Mesothelial cell of epicardium (in vitro differentiated cells): ENCODE data around the gene SDK1. TPM values are rescaled to one million over a fixed set of nuclear protein-coding genes. Genes with fewer than 3 reads are reported as not detected.

Experiments used
- DNase-seq, 2 experiments: peaks; one replicate each; pipeline ENCODE4 v3.0.0; 2021; ENCODE audit warnings: low spot score in 2 of 2; ENCODE audit not compliant: unreplicated experiment in 2 of 2
- H3K27ac Mint-ChIP-seq: 2 replicates; pipeline ENCODE4 v1.8.0; 2021; ENCODE audit warnings: mixed read lengths
- H3K27me3 Mint-ChIP-seq: 2 replicates; pipeline ENCODE4 v1.8.0; 2021; ENCODE audit warnings: low read depth, mixed read lengths
- H3K36me3 Mint-ChIP-seq: 2 replicates; pipeline ENCODE4 v1.8.0; 2021; ENCODE audit warnings: mixed read lengths
- H3K4me1 Mint-ChIP-seq: 2 replicates; pipeline ENCODE4 v1.8.0; 2021; ENCODE audit warnings: mixed read lengths
- H3K4me3 Mint-ChIP-seq: 2 replicates; pipeline ENCODE4 v1.8.0; 2021; ENCODE audit warnings: mild to moderate bottlenecking, moderate library complexity, mixed read lengths
- H3K9me3 Mint-ChIP-seq: 2 replicates; pipeline ENCODE4 v1.8.0; 2021; ENCODE audit warnings: mixed read lengths
- CTCF ChIP-seq: fragments of 200-600 bp; sonication (generic); IDR thresholded peaks from one replicate; pipeline ENCODE4 v1.5.0; 2021; ENCODE audit warnings: antibody characterized with exemption; ENCODE audit not compliant: unreplicated experiment
- total RNA-seq: library from RNA; stranded (reverse); gene quantifications from 3 replicates; pipeline ENCODE4 v1.2.1, GENCODE V29; 2021

SDK1 gene
- total RNA-seq, 1 donor from 2014 or later, result 12.8 TPM

GRCh38 chr7:4244041-4244440, 943.0 kb downstream of the SDK1 start:
- DNase-seq, result no peak
- Mint-ChIP-seq H3K9me3 (peaks cover 7% of the 10 kb centered on the region), H3K4me1 (peaks cover 16% of the 10 kb centered on the region), H3K4me3 (no peak overlapping the region), H3K36me3 (peaks cover 16% of the 10 kb centered on the region), H3K27ac (no peak overlapping the region), H3K27me3 (no peaks in the 10 kb centered on the region)
- no peak for TF ChIP-seq CTCF

- no peak overlapping the region for H3K27ac Mint-ChIP-seq
- peaks cover 16% of the 10 kb centered on the region for H3K4me1 Mint-ChIP-seq
- peaks cover 7% of the 10 kb centered on the region for H3K9me3 Mint-ChIP-seq
- peaks cover 16% of the 10 kb centered on the region for H3K36me3 Mint-ChIP-seq
- no peak for TF ChIP-seq CTCF
- H3K27me3 Mint-ChIP-seq, result no peaks in the 10 kb centered on the region
- H3K4me3 Mint-ChIP-seq, result no peak overlapping the region
- no peak for DNase-seq
Observed at GRCh38 chr7:4244635-4245034, 943.6 kb downstream of the SDK1 start.

GRCh38 chr7:4245135-4245865, 944.2 kb downstream of the SDK1 start:
- no peak overlapping the region for H3K4me3 Mint-ChIP-seq

GRCh38 chr7:4245866-4246470, 944.9 kb downstream of the SDK1 start:
- peak overlapping the region; percentile 31 for H3K27ac Mint-ChIP-seq
- no peak for DNase-seq
- H3K4me1 Mint-ChIP-seq, result peaks cover 12% of the 10 kb centered on the region
- H3K27me3 Mint-ChIP-seq, result no peaks in the 10 kb centered on the region
- H3K36me3 Mint-ChIP-seq, result peaks cover 16% of the 10 kb centered on the region
- H3K4me3 Mint-ChIP-seq, result no peak overlapping the region
- TF ChIP-seq CTCF, result no peak
- peaks cover 10% of the 10 kb centered on the region for H3K9me3 Mint-ChIP-seq

More at GRCh38 chr7:4245135-4245865, 944.2 kb downstream of the SDK1 start:
- Mint-ChIP-seq H3K9me3 (peaks cover 7% of the 10 kb centered on the region), H3K36me3 (peaks cover 16% of the 10 kb centered on the region), H3K4me1 (peaks cover 13% of the 10 kb centered on the region), H3K27me3 (no peaks in the 10 kb centered on the region), H3K27ac (peak overlapping the region; percentile 31)
- TF ChIP-seq CTCF, result no peak
- no peak for DNase-seq

GRCh38 chr7:4246536-4246935, 945.5 kb downstream of the SDK1 start:
- no peak for DNase-seq
- H3K9me3 Mint-ChIP-seq, result peaks cover 15% of the 10 kb centered on the region
- peaks cover 16% of the 10 kb centered on the region for H3K36me3 Mint-ChIP-seq
- H3K4me3 Mint-ChIP-seq, result no peak overlapping the region
- H3K27ac Mint-ChIP-seq, result no peak overlapping the region
- no peaks in the 10 kb centered on the region for H3K27me3 Mint-ChIP-seq
- TF ChIP-seq CTCF, result no peak
- H3K4me1 Mint-ChIP-seq, result peaks cover 12% of the 10 kb centered on the region
